ENCODE measurements around the gene SLC36A3. TPM values are rescaled to one million over a fixed set of nuclear protein-coding genes. Genes with fewer than 3 reads are reported as not detected.

SLC36A3 gene
- total RNA-seq, 1 donor from 2014 or later, result not detected

- Histone ChIP-seq H3K4me1 (ENCODE audit: control insufficient read depth in 3 of 3, insufficient read depth in 3 of 3, low read length in 3 of 3) (no peaks in the 10 kb centered on the region), H3K36me3 (ENCODE audit: control insufficient read depth in 3 of 3, insufficient read depth in 3 of 3, low read length in 3 of 3) (peaks cover 35 to 71% (median 64%) of the 10 kb centered on the region in 3 donors), H3K9me3 (ENCODE audit: control insufficient read depth in 3 of 3, low read length in 3 of 3) (no peaks in the 10 kb centered on the region), H3K27me3 (ENCODE audit: control insufficient read depth in 3 of 3, insufficient read depth in 3 of 3, low read length in 3 of 3) (no peaks in the 10 kb centered on the region), H3K9ac (ENCODE audit: low read depth in 1 of 3, low read length in 3 of 3) (no peak overlapping the region), H3K27ac (ENCODE audit: low read depth, low read length) (no peak overlapping the region), H3K4me3 (ENCODE audit: low read length in 3 of 3) (no peak overlapping the region)
Measured at GRCh38 chr5:151328734-151329133, 25.2 kb upstream of the SLC36A3 start.

GRCh38 chr5:151327585-151327984 lies 24.0 kb upstream of the SLC36A3 start:
- peaks cover 40 to 65% (median 65%) of the 10 kb centered on the region in 3 donors for H3K36me3 ChIP-seq (ENCODE audit: control insufficient read depth in 3 of 3, insufficient read depth in 3 of 3, low read length in 3 of 3)
- H3K27me3 ChIP-seq (ENCODE audit: control insufficient read depth in 3 of 3, insufficient read depth in 3 of 3, low read length in 3 of 3), result no peaks in the 10 kb centered on the region
- H3K4me3 ChIP-seq (ENCODE audit: low read length in 3 of 3), result no peak overlapping the region
- H3K27ac ChIP-seq (ENCODE audit: low read depth, low read length), result no peak overlapping the region
- peaks cover 0 to 2% (median 0%) of the 10 kb centered on the region in 3 donors for H3K4me1 ChIP-seq (ENCODE audit: control insufficient read depth in 3 of 3, insufficient read depth in 3 of 3, low read length in 3 of 3)
- no peaks in the 10 kb centered on the region for H3K9me3 ChIP-seq (ENCODE audit: control insufficient read depth in 3 of 3, low read length in 3 of 3)
- no peak overlapping the region for H3K9ac ChIP-seq (ENCODE audit: low read depth in 1 of 3, low read length in 3 of 3)

DNA sequence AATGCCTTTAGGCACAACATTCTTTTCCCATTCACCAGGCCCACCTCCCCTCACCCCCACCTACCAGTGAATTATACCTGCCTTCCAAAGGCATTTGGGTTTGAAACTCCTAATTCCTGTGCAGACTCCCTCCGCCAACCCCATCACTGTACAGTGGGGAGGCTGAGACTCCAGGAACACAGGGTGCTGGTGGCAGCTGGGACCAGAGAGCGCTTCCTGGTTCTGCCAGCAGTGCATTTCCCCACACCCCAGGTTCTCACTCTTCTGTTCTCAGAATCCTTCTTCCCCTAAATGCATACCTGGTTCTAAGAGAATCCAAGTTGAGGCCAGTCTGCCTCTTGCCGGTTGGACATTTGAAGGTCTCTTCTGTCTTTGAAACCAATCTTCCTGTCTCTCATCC lies 22.7 kb upstream of the SLC36A3 start:
- Histone ChIP-seq H3K4me3 (ENCODE audit: low read length in 3 of 3) (no peak overlapping the region), H3K27ac (ENCODE audit: low read depth, low read length) (no peak overlapping the region), H3K27me3 (ENCODE audit: control insufficient read depth in 3 of 3, insufficient read depth in 3 of 3, low read length in 3 of 3) (no peaks in the 10 kb centered on the region), H3K4me1 (ENCODE audit: control insufficient read depth in 3 of 3, insufficient read depth in 3 of 3, low read length in 3 of 3) (peaks cover 4 to 11% (median 5%) of the 10 kb centered on the region in 3 donors), H3K9me3 (ENCODE audit: control insufficient read depth in 3 of 3, low read length in 3 of 3) (no peaks in the 10 kb centered on the region), H3K9ac (ENCODE audit: low read depth in 1 of 3, low read length in 3 of 3) (no peak overlapping the region), H3K36me3 (ENCODE audit: control insufficient read depth in 3 of 3, insufficient read depth in 3 of 3, low read length in 3 of 3) (peaks cover 40 to 67% (median 63%) of the 10 kb centered on the region in 3 donors)

GRCh38 chr5:151320481-151320880 lies 16.9 kb upstream of the SLC36A3 start:
- Histone ChIP-seq H3K4me3 (ENCODE audit: low read length in 3 of 3) (no peak overlapping the region), H3K36me3 (ENCODE audit: control insufficient read depth in 3 of 3, insufficient read depth in 3 of 3, low read length in 3 of 3) (peaks cover 25 to 46% (median 41%) of the 10 kb centered on the region in 3 donors), H3K9ac (ENCODE audit: low read depth in 1 of 3, low read length in 3 of 3) (no peak overlapping the region), H3K27ac (ENCODE audit: low read depth, low read length) (no peak overlapping the region), H3K27me3 (ENCODE audit: control insufficient read depth in 3 of 3, insufficient read depth in 3 of 3, low read length in 3 of 3) (no peaks in the 10 kb centered on the region), H3K4me1 (ENCODE audit: control insufficient read depth in 3 of 3, insufficient read depth in 3 of 3, low read length in 3 of 3) (peaks cover 9 to 14% (median 11%) of the 10 kb centered on the region in 3 donors), H3K9me3 (ENCODE audit: control insufficient read depth in 3 of 3, low read length in 3 of 3) (no peaks in the 10 kb centered on the region)

GRCh38 chr5:151318850-151319732 lies 15.5 kb upstream of the SLC36A3 start:
- Histone ChIP-seq H3K9me3 (ENCODE audit: control insufficient read depth in 3 of 3, low read length in 3 of 3) (no peaks in the 10 kb centered on the region), H3K27me3 (ENCODE audit: control insufficient read depth in 3 of 3, insufficient read depth in 3 of 3, low read length in 3 of 3) (no peaks in the 10 kb centered on the region), H3K36me3 (ENCODE audit: control insufficient read depth in 3 of 3, insufficient read depth in 3 of 3, low read length in 3 of 3) (peaks cover 24 to 46% (median 35%) of the 10 kb centered on the region in 3 donors), H3K4me1 (ENCODE audit: control insufficient read depth in 3 of 3, insufficient read depth in 3 of 3, low read length in 3 of 3) (peaks cover 9 to 14% (median 11%) of the 10 kb centered on the region in 3 donors), H3K9ac (ENCODE audit: low read depth in 1 of 3, low read length in 3 of 3) (no peak overlapping the region), H3K27ac (ENCODE audit: low read depth, low read length) (no peak overlapping the region), H3K4me3 (ENCODE audit: low read length in 3 of 3) (no peak overlapping the region)

- Histone ChIP-seq H3K36me3 (ENCODE audit: control insufficient read depth in 3 of 3, insufficient read depth in 3 of 3, low read length in 3 of 3) (peaks cover 19 to 42% (median 26%) of the 10 kb centered on the region in 3 donors), H3K9me3 (ENCODE audit: control insufficient read depth in 3 of 3, low read length in 3 of 3) (no peaks in the 10 kb centered on the region), H3K4me1 (ENCODE audit: control insufficient read depth in 3 of 3, insufficient read depth in 3 of 3, low read length in 3 of 3) (peaks cover 11 to 14% (median 14%) of the 10 kb centered on the region in 3 donors), H3K27me3 (ENCODE audit: control insufficient read depth in 3 of 3, insufficient read depth in 3 of 3, low read length in 3 of 3) (no peaks in the 10 kb centered on the region), H3K4me3 (ENCODE audit: low read length in 3 of 3) (no peak overlapping the region), H3K9ac (ENCODE audit: low read depth in 1 of 3, low read length in 3 of 3) (no peak overlapping the region), H3K27ac (ENCODE audit: low read depth, low read length) (no peak overlapping the region)
Measured at GRCh38 chr5:151317871-151318270, 14.3 kb upstream of the SLC36A3 start.

DNA sequence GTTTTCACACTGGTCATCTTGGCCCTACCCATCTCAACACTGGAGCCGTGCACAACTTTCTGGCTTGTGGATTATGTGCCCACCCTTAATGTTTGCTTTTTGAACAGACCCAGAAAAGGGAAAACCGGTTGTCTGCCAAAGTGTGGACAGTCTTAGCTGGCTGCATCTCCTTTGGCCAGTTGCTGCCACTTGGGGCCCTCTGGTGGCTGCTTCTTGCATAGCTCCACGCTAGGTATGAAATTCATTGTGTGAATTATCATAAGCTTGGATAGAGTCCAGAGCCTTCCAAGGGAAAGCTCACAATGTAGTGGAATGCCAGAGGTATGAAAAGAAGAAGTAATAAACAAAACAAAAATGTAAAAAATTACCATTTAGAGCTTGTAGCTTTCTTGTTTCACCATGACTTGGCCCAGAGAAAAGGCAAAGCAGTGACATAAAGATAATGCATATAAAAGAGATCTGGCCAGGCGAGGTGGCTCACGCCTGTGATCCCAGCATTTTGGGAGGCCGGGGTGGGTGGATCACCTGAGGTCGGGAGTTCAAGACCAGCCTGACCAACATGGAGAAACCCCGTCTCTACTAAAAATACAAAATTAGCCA lies 12.5 kb upstream of the SLC36A3 start:
- Histone ChIP-seq H3K9ac (ENCODE audit: low read depth in 1 of 3, low read length in 3 of 3) (no peak overlapping the region), H3K4me3 (ENCODE audit: low read length in 3 of 3) (no peak overlapping the region), H3K36me3 (ENCODE audit: control insufficient read depth in 3 of 3, insufficient read depth in 3 of 3, low read length in 3 of 3) (peaks cover 15 to 34% (median 19%) of the 10 kb centered on the region in 3 donors), H3K27me3 (ENCODE audit: control insufficient read depth in 3 of 3, insufficient read depth in 3 of 3, low read length in 3 of 3) (no peaks in the 10 kb centered on the region), H3K9me3 (ENCODE audit: control insufficient read depth in 3 of 3, low read length in 3 of 3) (no peaks in the 10 kb centered on the region), H3K4me1 (ENCODE audit: control insufficient read depth in 3 of 3, insufficient read depth in 3 of 3, low read length in 3 of 3) (peaks cover 3 to 9% (median 7%) of the 10 kb centered on the region in 3 donors), H3K27ac (ENCODE audit: low read depth, low read length) (no peak overlapping the region)

DNA sequence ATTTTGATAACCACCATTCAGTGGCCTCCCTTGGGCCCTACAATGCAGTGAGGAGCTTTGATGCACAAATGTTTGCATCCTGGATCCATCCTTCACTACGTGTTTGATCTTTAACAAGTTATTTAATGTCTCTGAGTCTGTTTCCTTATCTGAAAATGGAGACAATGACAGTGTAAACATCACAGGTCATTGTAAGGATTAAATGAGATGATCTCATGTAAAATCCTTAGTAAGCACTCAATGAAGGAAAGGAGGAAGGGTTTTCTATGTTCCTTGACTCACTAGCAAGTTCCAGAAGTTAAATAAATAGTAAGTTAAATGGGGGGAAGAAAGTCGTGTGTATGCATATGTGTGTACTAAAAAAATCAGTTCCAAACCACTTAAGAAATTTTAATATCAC lies 9.8 kb upstream of the SLC36A3 start:
- Histone ChIP-seq H3K4me1 (ENCODE audit: control insufficient read depth in 3 of 3, insufficient read depth in 3 of 3, low read length in 3 of 3) (peaks cover 0 to 5% (median 0%) of the 10 kb centered on the region in 3 donors), H3K4me3 (ENCODE audit: low read length in 3 of 3) (no peak overlapping the region), H3K27me3 (ENCODE audit: control insufficient read depth in 3 of 3, insufficient read depth in 3 of 3, low read length in 3 of 3) (no peaks in the 10 kb centered on the region), H3K27ac (ENCODE audit: low read depth, low read length) (no peak overlapping the region), H3K9ac (ENCODE audit: low read depth in 1 of 3, low read length in 3 of 3) (no peak overlapping the region), H3K9me3 (ENCODE audit: control insufficient read depth in 3 of 3, low read length in 3 of 3) (no peaks in the 10 kb centered on the region), H3K36me3 (ENCODE audit: control insufficient read depth in 3 of 3, insufficient read depth in 3 of 3, low read length in 3 of 3) (peaks cover 7 to 25% (median 7%) of the 10 kb centered on the region in 3 donors)

DNA sequence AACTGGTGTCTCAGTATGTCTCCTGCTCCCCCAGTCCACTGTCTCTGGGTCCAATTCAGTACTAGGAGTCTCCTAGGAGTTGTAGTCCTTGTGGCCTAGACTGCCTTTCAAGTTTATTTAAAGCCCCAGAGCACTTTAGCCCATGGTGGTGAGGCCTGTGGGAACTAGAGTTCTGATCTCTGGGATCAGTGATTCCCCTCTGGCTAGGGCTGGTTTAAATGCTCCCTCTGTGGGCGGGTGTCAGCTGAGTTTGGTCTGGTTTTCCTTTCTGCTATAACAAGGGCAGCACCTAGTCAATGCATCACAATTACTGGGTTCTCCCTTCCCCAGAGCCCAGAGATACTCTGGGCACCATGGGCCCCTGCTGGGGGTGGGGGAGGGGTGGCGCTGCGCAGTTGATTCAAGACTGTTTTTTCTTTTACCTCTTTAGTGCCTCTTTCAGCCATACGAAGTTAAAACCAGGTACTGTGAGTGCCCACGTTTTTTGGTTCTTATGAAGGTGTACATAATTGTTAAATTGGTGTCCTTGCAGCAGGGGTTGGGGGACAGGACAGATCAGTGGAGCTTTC lies 9.3 kb upstream of the SLC36A3 start:
- H3K9ac ChIP-seq (ENCODE audit: low read depth in 1 of 3, low read length in 3 of 3), result no peak overlapping the region
- H3K27ac ChIP-seq (ENCODE audit: low read depth, low read length), result no peak overlapping the region
- H3K4me3 ChIP-seq (ENCODE audit: low read length in 3 of 3), result no peak overlapping the region
- peaks cover 0 to 5% (median 0%) of the 10 kb centered on the region in 3 donors for H3K4me1 ChIP-seq (ENCODE audit: control insufficient read depth in 3 of 3, insufficient read depth in 3 of 3, low read length in 3 of 3)
- H3K27me3 ChIP-seq (ENCODE audit: control insufficient read depth in 3 of 3, insufficient read depth in 3 of 3, low read length in 3 of 3), result no peaks in the 10 kb centered on the region
- no peaks in the 10 kb centered on the region for H3K9me3 ChIP-seq (ENCODE audit: control insufficient read depth in 3 of 3, low read length in 3 of 3)
- H3K36me3 ChIP-seq (ENCODE audit: control insufficient read depth in 3 of 3, insufficient read depth in 3 of 3, low read length in 3 of 3), result peaks cover 4 to 25% (median 7%) of the 10 kb centered on the region in 3 donors

DNA sequence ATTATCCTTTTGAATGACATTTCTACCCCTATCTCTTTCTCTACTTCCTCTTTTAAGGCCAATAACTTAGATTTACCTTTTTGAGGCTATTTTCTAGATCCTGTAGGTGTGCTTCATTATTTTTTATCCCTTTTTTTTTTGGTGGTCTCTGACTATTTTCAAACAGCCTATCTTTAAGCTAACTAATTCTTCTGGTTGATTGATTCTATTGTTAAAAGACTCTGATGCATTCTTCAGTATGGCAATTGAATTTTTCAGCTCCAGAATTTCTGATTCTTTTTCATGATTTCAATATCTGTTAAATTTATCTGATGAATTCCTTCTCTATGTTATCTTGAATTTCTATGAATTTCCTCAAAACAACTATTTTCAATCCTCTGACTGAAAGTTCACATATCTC lies 7.4 kb upstream of the SLC36A3 start:
- Histone ChIP-seq H3K4me1 (ENCODE audit: control insufficient read depth in 3 of 3, insufficient read depth in 3 of 3, low read length in 3 of 3) (peaks cover 0 to 5% (median 0%) of the 10 kb centered on the region in 3 donors), H3K27ac (ENCODE audit: low read depth, low read length) (no peak overlapping the region), H3K9me3 (ENCODE audit: control insufficient read depth in 3 of 3, low read length in 3 of 3) (no peaks in the 10 kb centered on the region), H3K4me3 (ENCODE audit: low read length in 3 of 3) (no peak overlapping the region), H3K36me3 (ENCODE audit: control insufficient read depth in 3 of 3, insufficient read depth in 3 of 3, low read length in 3 of 3) (peaks cover 3 to 15% (median 4%) of the 10 kb centered on the region in 3 donors), H3K9ac (ENCODE audit: low read depth in 1 of 3, low read length in 3 of 3) (no peak overlapping the region), H3K27me3 (ENCODE audit: control insufficient read depth in 3 of 3, insufficient read depth in 3 of 3, low read length in 3 of 3) (no peaks in the 10 kb centered on the region)
